ENCODE data around the gene CDKAL1.

CDKAL1 gene

DNA sequence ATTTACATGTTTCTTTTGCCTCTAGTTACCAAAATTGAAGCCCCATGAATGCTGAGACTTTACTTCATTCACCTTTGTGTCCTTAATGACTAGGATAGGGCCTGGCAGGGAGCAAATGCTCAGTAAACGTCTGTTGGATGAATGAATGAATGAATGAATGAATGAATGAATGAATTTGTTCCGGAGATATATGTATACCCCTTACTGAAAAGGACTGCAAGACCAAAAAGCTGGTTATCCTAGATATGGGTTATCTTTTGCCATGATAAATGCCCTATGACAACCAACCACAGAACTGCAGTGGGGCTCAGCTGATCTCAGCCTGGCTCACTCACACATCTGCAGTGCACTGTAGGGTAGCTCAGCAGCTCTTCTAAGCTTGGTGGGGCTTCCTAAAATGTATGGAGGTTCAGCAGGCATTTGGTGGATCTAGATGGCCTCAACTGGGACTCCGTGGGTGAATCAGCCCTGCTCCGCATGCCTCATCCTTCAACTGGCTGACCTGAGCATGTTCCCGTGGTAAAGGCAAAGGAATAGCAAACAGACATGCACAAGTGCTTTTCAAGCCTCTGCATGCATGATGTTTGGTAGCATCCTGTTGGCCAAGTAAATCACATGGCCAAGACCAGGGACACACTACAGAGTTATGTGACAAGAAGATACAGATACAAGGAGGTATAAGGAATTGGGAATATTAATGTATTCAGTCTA lies 680.6 kb downstream of the CDKAL1 start:
- TF ChIP-seq CTCF (IDR thresholded peaks at IDR 0.05; ENCODE audit: extremely low read depth, insufficient read depth, missing control alignments) = no peak
- DNase-seq (ENCODE audit: low spot score) = no peak
- in situ Hi-C loops (cut with MboI; ENCODE audit: low pct_unique_long_range_greater_than_20kb, low sequenced_read_pairs, unreplicated experiment) = no loop called here

- no peak for DNase-seq (ENCODE audit: low spot score)
- in situ Hi-C loops (cut with MboI; ENCODE audit: low pct_unique_long_range_greater_than_20kb, low sequenced_read_pairs, unreplicated experiment) = no loop called here
These were observed 685.0 kb downstream of the CDKAL1 start for GRCh38 chr6:21219241-21219640.

GRCh38 chr6:21219856-21220255 lies 685.6 kb downstream of the CDKAL1 start:
- no peak for DNase-seq (ENCODE audit: low spot score)
- no peak for TF ChIP-seq CTCF (IDR thresholded peaks at IDR 0.05; ENCODE audit: extremely low read depth, insufficient read depth, missing control alignments)
- in situ Hi-C loops (cut with MboI; ENCODE audit: low pct_unique_long_range_greater_than_20kb, low sequenced_read_pairs, unreplicated experiment) = no loop called here

More at GRCh38 chr6:21219241-21219640, 685.0 kb downstream of the CDKAL1 start:
- no peak for TF ChIP-seq CTCF (IDR thresholded peaks at IDR 0.05; ENCODE audit: extremely low read depth, insufficient read depth, missing control alignments)

DNA sequence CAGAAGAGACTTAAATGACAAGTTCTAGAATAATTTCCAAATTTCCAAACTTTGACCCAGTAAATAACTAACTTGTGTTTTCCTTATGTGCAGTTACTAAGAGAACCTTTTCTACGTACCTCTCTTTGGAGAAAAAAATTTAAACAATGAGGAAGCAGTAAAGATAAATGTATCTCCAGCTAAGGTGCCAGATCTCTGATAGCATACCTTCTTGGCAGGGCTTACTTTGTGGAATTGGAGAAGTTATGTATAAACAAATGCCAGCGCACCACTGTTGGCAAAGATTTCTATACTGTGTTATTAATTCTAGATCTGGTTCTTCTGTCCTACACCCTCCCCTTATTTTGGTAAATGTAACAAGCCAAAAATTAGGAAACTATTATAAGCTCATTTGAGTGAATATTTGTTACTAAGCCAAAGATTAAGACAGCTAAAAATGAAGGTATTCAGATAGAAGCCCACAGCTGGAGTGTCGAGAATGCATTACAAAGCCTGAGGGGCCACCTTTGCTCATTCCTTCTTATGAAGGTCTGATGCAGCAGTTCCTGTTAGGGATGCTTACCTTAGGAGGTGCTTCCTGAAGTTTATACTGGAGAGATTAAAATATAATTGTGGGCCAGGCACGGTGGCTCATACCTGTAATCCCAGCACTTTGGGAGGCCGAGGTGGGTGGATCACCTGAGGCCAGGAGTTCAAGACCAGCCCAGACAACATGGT lies 686.2 kb downstream of the CDKAL1 start:
- no peak for TF ChIP-seq CTCF (IDR thresholded peaks at IDR 0.05; ENCODE audit: extremely low read depth, insufficient read depth, missing control alignments)
- no peak for DNase-seq (ENCODE audit: low spot score)
- in situ Hi-C loops (cut with MboI; ENCODE audit: low pct_unique_long_range_greater_than_20kb, low sequenced_read_pairs, unreplicated experiment) = no loop called here

DNA sequence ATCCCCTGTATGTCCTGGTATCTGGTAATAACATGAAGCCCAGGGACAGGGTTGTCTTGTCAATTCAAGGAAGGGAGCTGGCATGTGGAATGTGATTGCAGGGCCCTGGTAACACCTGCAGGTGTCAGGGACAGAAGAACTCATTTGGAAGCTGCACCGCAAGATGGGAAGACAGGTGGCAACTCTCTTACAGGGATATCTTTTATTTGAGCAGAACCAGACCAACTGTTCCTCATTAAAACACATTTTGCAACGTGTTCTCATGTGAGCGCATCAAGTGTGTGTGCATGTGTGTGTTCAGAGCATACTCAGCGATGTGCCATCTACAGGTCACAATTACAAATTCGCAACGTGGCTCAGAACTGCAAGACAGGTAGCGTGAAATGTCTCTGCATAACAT lies 688.4 kb downstream of the CDKAL1 start:
- in situ Hi-C loops (cut with MboI; ENCODE audit: low pct_unique_long_range_greater_than_20kb, low sequenced_read_pairs, unreplicated experiment) = no loop called here
- DNase-seq (ENCODE audit: low spot score) = no peak
- no peak for TF ChIP-seq CTCF (IDR thresholded peaks at IDR 0.05; ENCODE audit: extremely low read depth, insufficient read depth, missing control alignments)

GRCh38 chr6:21225912-21226311 lies 691.7 kb downstream of the CDKAL1 start:
- DNase-seq (ENCODE audit: low spot score) = no peak
- in situ Hi-C loops (cut with MboI; ENCODE audit: low pct_unique_long_range_greater_than_20kb, low sequenced_read_pairs, unreplicated experiment) = no loop called here
- no peak for TF ChIP-seq CTCF (IDR thresholded peaks at IDR 0.05; ENCODE audit: extremely low read depth, insufficient read depth, missing control alignments)
